ENCODE results near the gene SPTBN1. TPM values are rescaled to one million over a fixed set of nuclear protein-coding genes. Genes with fewer than 3 reads are reported as not detected.

Gene SPTBN1
- total and polyA plus RNA-seq, 2 donors (not counting 3 experiments of a cell fraction or from before 2014, with no cell fraction given) = 63.3 to 320 TPM

GRCh38 chr2:54671010-54671409 lies 214.9 kb downstream of the SPTBN1 start:
- no peak overlapping the region for H2AFZ ChIP-seq (ENCODE audit: low read depth, low read length)
- TF ChIP-seq MYC (IDR thresholded peaks at IDR 0.05; ENCODE audit: low read depth, low read length) = no peak
- TF ChIP-seq POLR2A (IDR thresholded peaks at IDR 0.05; ENCODE audit: low read depth, low read length) = no peak
- TF ChIP-seq JUN (IDR thresholded peaks at IDR 0.05; ENCODE audit: borderline replicate concordance, insufficient read depth, insufficient read length, low read depth) = no peak
- TF ChIP-seq POLR2AphosphoS5 (IDR thresholded peaks at IDR 0.05; ENCODE audit: insufficient read depth, low read depth, low read length) = no peak
- TF ChIP-seq GATA2 (IDR thresholded peaks at IDR 0.05; ENCODE audit: insufficient read depth, insufficient read length, low read depth, low read length) = no peak
- no peak for TF ChIP-seq CTCF (IDR thresholded peaks at IDR 0.05; ENCODE audit: extremely low read depth in 1 of 2, insufficient read depth in 1 of 2, low read depth in 1 of 2, low read length in 2 of 2)
- no peak for TF ChIP-seq EZH2 (IDR thresholded peaks at IDR 0.05; ENCODE audit: borderline replicate concordance, low read depth, low read length, severe bottlenecking)
- intact Hi-C loops (cut with micrococcal nuclease) (no loop called here), dilution Hi-C loops (cut with MboI; ENCODE audit: extremely low pct_ligation_motif_present, low sequenced_read_pairs) (no loop called here)
- no peak for DNase-seq (ENCODE audit: low read depth, low spot score)
- no peak overlapping the region for H3K9ac ChIP-seq (replicated peaks; ENCODE audit: extremely low read depth, insufficient read depth, low read length)
- no peaks in the 10 kb centered on the region for H3K9me3 ChIP-seq (replicated peaks; ENCODE audit: control insufficient read depth, insufficient read depth, low read length)
- H3K27ac ChIP-seq (ENCODE audit: insufficient read depth, low read depth, low read length) = no peak overlapping the region
- H3K4me1 ChIP-seq (ENCODE audit: control insufficient read depth, extremely low read depth, insufficient read depth, low read length) = peaks cover 20% of the 10 kb centered on the region
- no TSS peak for BruUV-seq (replicated peaks)
- peaks cover 24 to 26% of the 10 kb centered on the region in 2 experiments for H3K36me3 ChIP-seq (ENCODE audit: control insufficient read depth in 2 of 2, extremely low read depth in 1 of 2, insufficient read depth in 2 of 2, low read length in 2 of 2)
- H3K9me1 ChIP-seq (replicated peaks; ENCODE audit: control insufficient read depth, extremely low read depth, insufficient read depth, low read length) = no peaks in the 10 kb centered on the region
- no peaks in the 10 kb centered on the region for H4K20me1 ChIP-seq (replicated peaks; ENCODE audit: control insufficient read depth, extremely low read depth, insufficient read depth, low read length)
- CTCF ChIA-PET = interaction anchor here (1.1 kb wide), 1 partner anchor 8 kb away, joined by 3 read pairs; no protein-coding TSS in a partner anchor
- no peak overlapping the region for H3K4me2 ChIP-seq (ENCODE audit: insufficient read depth, low read length)
- H3K27me3 ChIP-seq (ENCODE audit: control insufficient read depth in 2 of 2, insufficient read depth in 2 of 2, low read length in 2 of 2) = no peaks in the 10 kb centered on the region
- FAIRE-seq = peak; percentile 12
- H3K79me2 ChIP-seq (ENCODE audit: control insufficient read depth, insufficient read depth, low read length) = no peaks in the 10 kb centered on the region
- H3K4me3 ChIP-seq (replicated peaks in 1 of 3; ENCODE audit: insufficient read depth in 1 of 3, low read depth in 1 of 3, low read length in 3 of 3) = no peak overlapping the region
- POLR2A ChIA-PET = no interaction called here
